ENCODE measurements around the gene PPP3CA. TPM values are rescaled to one million over a fixed set of nuclear protein-coding genes. Genes with fewer than 3 reads are reported as not detected.
A peak's percentile ranks its signal among the peaks of the same experiment; 100 is the strongest.

PPP3CA gene
- total and polyA plus RNA-seq, 7 experiments from 2014 or later = 2.9 to 30.9 (median 16.9) TPM

GRCh38 chr4:101211146-101211553 lies 136.2 kb downstream of the PPP3CA start:
- ChIA-PET CTCF (no interaction called here), POLR2A (no interaction called here)
- no peak overlapping the region for H3K27ac ChIP-seq (ENCODE audit: low read depth, low read length)
- ATAC-seq (no peak), DNase-seq (no peak)
- peaks cover 0 to 5% (median 0%) of the 10 kb centered on the region in 11 donors for H3K9me3 Mint-ChIP-seq
- no peaks in the 10 kb centered on the region for H3K27me3 ChIP-seq (ENCODE audit: control insufficient read depth in 2 of 2, insufficient read depth in 2 of 2, low read length in 2 of 2)
- intact Hi-C loops (cut with micrococcal nuclease) = no loop called here
- H3K27ac Mint-ChIP-seq = peak overlapping the region in 1 of 9 donors; percentile 41
- H3K27me3 Mint-ChIP-seq = peaks cover 0 to 4% (median 0%) of the 10 kb centered on the region in 5 donors
- H3K4me3 ChIP-seq (ENCODE audit: low read length) = no peak overlapping the region
- no peaks in the 10 kb centered on the region for H3K36me3 ChIP-seq (ENCODE audit: control insufficient read depth in 2 of 3, insufficient read depth in 3 of 3, low read length in 3 of 3)
- peaks cover 8 to 46% (median 26%) of the 10 kb centered on the region in 7 donors for H3K4me1 Mint-ChIP-seq
- H3K4me3 Mint-ChIP-seq = no peak overlapping the region
- peaks cover 4 to 10% of the 10 kb centered on the region in 2 donors for H3K4me1 ChIP-seq (ENCODE audit: control insufficient read depth in 2 of 2, insufficient read depth in 2 of 2, low read length in 2 of 2)
- peaks cover 0 to 1% (median 0%) of the 10 kb centered on the region in 5 donors for H3K36me3 Mint-ChIP-seq
- H3K9me3 ChIP-seq (ENCODE audit: control insufficient read depth in 2 of 3, low read length in 3 of 3) = no peaks in the 10 kb centered on the region

- peaks cover 11 to 16% of the 10 kb centered on the region in 2 donors for H3K4me1 ChIP-seq (ENCODE audit: control insufficient read depth in 2 of 2, insufficient read depth in 2 of 2, low read length in 2 of 2)
- H3K36me3 ChIP-seq (ENCODE audit: control insufficient read depth in 2 of 3, insufficient read depth in 3 of 3, low read length in 3 of 3) = no peaks in the 10 kb centered on the region
- Mint-ChIP-seq H3K4me1 (peaks cover 17 to 50% (median 34%) of the 10 kb centered on the region in 7 donors), H3K9me3 (peaks cover 0 to 5% (median 0%) of the 10 kb centered on the region in 11 donors), H3K27me3 (peaks cover 0 to 4% (median 0%) of the 10 kb centered on the region in 5 donors), H3K27ac (peak overlapping the region in 1 of 9 donors; percentile 43), H3K4me3 (no peak overlapping the region), H3K36me3 (peaks cover 0 to 3% (median 0%) of the 10 kb centered on the region in 5 donors)
- ChIA-PET CTCF (no interaction called here), POLR2A (no interaction called here)
- intact Hi-C loops (cut with micrococcal nuclease) = no loop called here
- no peaks in the 10 kb centered on the region for H3K27me3 ChIP-seq (ENCODE audit: control insufficient read depth in 2 of 2, insufficient read depth in 2 of 2, low read length in 2 of 2)
- no peak for DNase-seq
- no peaks in the 10 kb centered on the region for H3K9me3 ChIP-seq (ENCODE audit: control insufficient read depth in 2 of 3, low read length in 3 of 3)
- no peak for ATAC-seq
- H3K4me3 ChIP-seq (ENCODE audit: low read length) = no peak overlapping the region
- no peak overlapping the region for H3K27ac ChIP-seq (ENCODE audit: low read depth, low read length)
Measured at GRCh38 chr4:101210331-101210730, 137.0 kb downstream of the PPP3CA start.

GRCh38 chr4:101208171-101208570 lies 139.2 kb downstream of the PPP3CA start:
- peak overlapping the region in 2 of 9 donors; percentile 8 to 55 for H3K27ac Mint-ChIP-seq
- Histone ChIP-seq H3K4me1 (ENCODE audit: control insufficient read depth in 2 of 2, insufficient read depth in 2 of 2, low read length in 2 of 2) (peaks cover 12 to 17% of the 10 kb centered on the region in 2 donors), H3K27me3 (ENCODE audit: control insufficient read depth in 2 of 2, insufficient read depth in 2 of 2, low read length in 2 of 2) (no peaks in the 10 kb centered on the region), H3K9me3 (ENCODE audit: control insufficient read depth in 2 of 3, low read length in 3 of 3) (no peaks in the 10 kb centered on the region), H3K4me3 (ENCODE audit: low read length) (no peak overlapping the region), H3K36me3 (ENCODE audit: control insufficient read depth in 2 of 3, insufficient read depth in 3 of 3, low read length in 3 of 3) (no peaks in the 10 kb centered on the region), H3K27ac (ENCODE audit: low read depth, low read length) (no peak overlapping the region)
- intact Hi-C loops (cut with micrococcal nuclease) = no loop called here
- DNase-seq (no peak), ATAC-seq (no peak)
- H3K27me3 Mint-ChIP-seq = peaks cover 0 to 3% (median 0%) of the 10 kb centered on the region in 5 donors
- ChIA-PET CTCF (interaction anchor here (0.7 to 0.8 kb wide), 2 partner anchors 64 to 387 kb away, joined by 3 to 7 read pairs; no protein-coding TSS in a partner anchor), POLR2A (no interaction called here)
- peaks cover 0 to 5% (median 0%) of the 10 kb centered on the region in 11 donors for H3K9me3 Mint-ChIP-seq
- H3K36me3 Mint-ChIP-seq = peaks cover 0 to 3% (median 0%) of the 10 kb centered on the region in 5 donors
- peaks cover 19 to 45% (median 33%) of the 10 kb centered on the region in 7 donors for H3K4me1 Mint-ChIP-seq
- no peak overlapping the region for H3K4me3 Mint-ChIP-seq

- ATAC-seq (peak; percentile 96), DNase-seq (peak in 7 of 9 donors; percentile 10 to 44 (median 18))
- H3K4me3 Mint-ChIP-seq = peak overlapping the region in 9 of 10 donors; percentile 3 to 76 (median 55)
Measured at GRCh38 chr4:101205916-101206315, 141.4 kb downstream of the PPP3CA start.

GRCh38 chr4:101201421-101201820 lies 145.9 kb downstream of the PPP3CA start:
- H3K4me3 Mint-ChIP-seq = no peak overlapping the region
- CTCF ChIA-PET = no interaction called here
- no peak overlapping the region for H3K4me3 ChIP-seq (ENCODE audit: low read length)
- H3K27me3 ChIP-seq (ENCODE audit: control insufficient read depth in 2 of 2, insufficient read depth in 2 of 2, low read length in 2 of 2) = no peaks in the 10 kb centered on the region
- no peak for ATAC-seq
- intact Hi-C loops (cut with micrococcal nuclease) = no loop called here
- POLR2A ChIA-PET = interaction anchor here (1.0 kb wide), 1 partner anchor 147 kb away, joined by 4 read pairs; the partner anchor contains the start of gene PPP3CA
- H3K9me3 Mint-ChIP-seq = peaks cover 0 to 2% (median 0%) of the 10 kb centered on the region in 11 donors
- no peak overlapping the region for H3K27ac ChIP-seq (ENCODE audit: low read depth, low read length)
- no peak for DNase-seq
- no peaks in the 10 kb centered on the region for H3K9me3 ChIP-seq (ENCODE audit: control insufficient read depth in 2 of 3, low read length in 3 of 3)
- H3K36me3 Mint-ChIP-seq = peaks cover 0 to 6% (median 0%) of the 10 kb centered on the region in 5 donors
- no peaks in the 10 kb centered on the region for H3K36me3 ChIP-seq (ENCODE audit: control insufficient read depth in 2 of 3, insufficient read depth in 3 of 3, low read length in 3 of 3)
- H3K27me3 Mint-ChIP-seq = no peaks in the 10 kb centered on the region
- H3K4me1 ChIP-seq (ENCODE audit: control insufficient read depth in 2 of 2, insufficient read depth in 2 of 2, low read length in 2 of 2) = peaks cover 11 to 22% of the 10 kb centered on the region in 2 donors
- H3K4me1 Mint-ChIP-seq = peaks cover 19 to 57% (median 30%) of the 10 kb centered on the region in 7 donors
- no peak overlapping the region for H3K27ac Mint-ChIP-seq

More at GRCh38 chr4:101205916-101206315, 141.4 kb downstream of the PPP3CA start:
- Histone ChIP-seq H3K4me3 (ENCODE audit: low read length) (no peak overlapping the region), H3K36me3 (ENCODE audit: control insufficient read depth in 2 of 3, insufficient read depth in 3 of 3, low read length in 3 of 3) (no peaks in the 10 kb centered on the region), H3K9me3 (ENCODE audit: control insufficient read depth in 2 of 3, low read length in 3 of 3) (no peaks in the 10 kb centered on the region), H3K27me3 (ENCODE audit: control insufficient read depth in 2 of 2, insufficient read depth in 2 of 2, low read length in 2 of 2) (no peaks in the 10 kb centered on the region), H3K27ac (ENCODE audit: low read depth, low read length) (no peak overlapping the region), H3K4me1 (ENCODE audit: control insufficient read depth in 2 of 2, insufficient read depth in 2 of 2, low read length in 2 of 2) (peaks cover 12 to 17% of the 10 kb centered on the region in 2 donors)
- H3K9me3 Mint-ChIP-seq = peaks cover 0 to 5% (median 0%) of the 10 kb centered on the region in 11 donors
- H3K27me3 Mint-ChIP-seq = peaks cover 0 to 3% (median 0%) of the 10 kb centered on the region in 5 donors
- peaks cover 25 to 52% (median 34%) of the 10 kb centered on the region in 7 donors for H3K4me1 Mint-ChIP-seq
- intact Hi-C loops (cut with micrococcal nuclease) = loop anchor here in 1 of 2 donors (1.0 to 2.0 kb wide), 5 partner anchors 122 to 1139 kb away; partner anchors contain the start of genes PPP3CA and SLC39A8
- H3K27ac Mint-ChIP-seq = peak overlapping the region in 4 of 9 donors; percentile 13 to 83 (median 46)
- ChIA-PET CTCF (no interaction called here), POLR2A (interaction anchor here (0.8 kb wide), 1 partner anchor 185 kb away, joined by 3 read pairs; no protein-coding TSS in a partner anchor)
- H3K36me3 Mint-ChIP-seq = peaks cover 0 to 7% (median 0%) of the 10 kb centered on the region in 5 donors

GRCh38 chr4:101200561-101200960 lies 146.8 kb downstream of the PPP3CA start:
- Mint-ChIP-seq H3K27me3 (no peaks in the 10 kb centered on the region), H3K4me3 (no peak overlapping the region), H3K27ac (peak overlapping the region in 1 of 9 donors; percentile 2), H3K36me3 (peaks cover 0 to 9% (median 4%) of the 10 kb centered on the region in 5 donors), H3K4me1 (peaks cover 10 to 48% (median 21%) of the 10 kb centered on the region in 7 donors), H3K9me3 (peaks cover 0 to 2% (median 0%) of the 10 kb centered on the region in 11 donors)
- peaks cover 3 to 15% of the 10 kb centered on the region in 2 donors for H3K4me1 ChIP-seq (ENCODE audit: control insufficient read depth in 2 of 2, insufficient read depth in 2 of 2, low read length in 2 of 2)
- DNase-seq = no peak
- POLR2A ChIA-PET = no interaction called here
- intact Hi-C loops (cut with micrococcal nuclease) = no loop called here
- H3K4me3 ChIP-seq (ENCODE audit: low read length) = no peak overlapping the region
- CTCF ChIA-PET = no interaction called here
- H3K9me3 ChIP-seq (ENCODE audit: control insufficient read depth in 2 of 3, low read length in 3 of 3) = no peaks in the 10 kb centered on the region
- H3K36me3 ChIP-seq (ENCODE audit: control insufficient read depth in 2 of 3, insufficient read depth in 3 of 3, low read length in 3 of 3) = no peaks in the 10 kb centered on the region
- no peaks in the 10 kb centered on the region for H3K27me3 ChIP-seq (ENCODE audit: control insufficient read depth in 2 of 2, insufficient read depth in 2 of 2, low read length in 2 of 2)
- peak; percentile 85 for ATAC-seq
- H3K27ac ChIP-seq (ENCODE audit: low read depth, low read length) = no peak overlapping the region

Data from naive thymus-derived CD4-positive, alpha-beta T cell (primary cell).